GM21360 (cell line): ENCODE measurements around the gene NAGPA.

Source experiments
- ATAC-seq: cut with Tn5 transposase; IDR thresholded peaks from one replicate; pipeline ENCODE4 v1.9.1; 2021; ENCODE audit warnings: mild to moderate bottlenecking, moderate library complexity; ENCODE audit not compliant: unreplicated experiment

NAGPA gene

DNA sequence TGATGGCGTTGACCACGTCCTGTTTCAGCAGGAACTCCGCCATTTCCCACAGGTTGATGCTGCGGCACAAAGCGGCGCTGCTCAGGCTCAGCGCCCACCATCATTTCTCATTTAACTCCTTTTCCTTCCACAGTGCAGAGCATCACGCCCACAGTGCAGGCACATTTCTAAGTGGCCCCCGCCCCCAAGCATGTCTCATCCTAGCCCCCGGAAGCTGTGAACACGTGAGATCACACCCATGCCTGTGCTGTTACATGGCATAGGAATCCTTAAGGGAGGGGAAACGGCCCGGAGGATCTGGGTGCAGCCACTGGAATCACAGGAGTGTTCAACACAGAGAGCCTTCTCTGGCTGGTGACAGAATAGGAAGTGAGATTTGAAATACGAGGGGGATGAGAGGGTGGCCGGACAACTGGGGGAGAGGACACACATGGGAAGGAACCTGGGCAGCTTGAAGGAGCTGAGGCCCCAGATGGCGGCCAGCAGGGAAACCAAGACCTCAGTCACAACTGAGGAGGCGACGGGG lies 4.7 kb downstream of the NAGPA start:
- ATAC-seq, result no peak

DNA sequence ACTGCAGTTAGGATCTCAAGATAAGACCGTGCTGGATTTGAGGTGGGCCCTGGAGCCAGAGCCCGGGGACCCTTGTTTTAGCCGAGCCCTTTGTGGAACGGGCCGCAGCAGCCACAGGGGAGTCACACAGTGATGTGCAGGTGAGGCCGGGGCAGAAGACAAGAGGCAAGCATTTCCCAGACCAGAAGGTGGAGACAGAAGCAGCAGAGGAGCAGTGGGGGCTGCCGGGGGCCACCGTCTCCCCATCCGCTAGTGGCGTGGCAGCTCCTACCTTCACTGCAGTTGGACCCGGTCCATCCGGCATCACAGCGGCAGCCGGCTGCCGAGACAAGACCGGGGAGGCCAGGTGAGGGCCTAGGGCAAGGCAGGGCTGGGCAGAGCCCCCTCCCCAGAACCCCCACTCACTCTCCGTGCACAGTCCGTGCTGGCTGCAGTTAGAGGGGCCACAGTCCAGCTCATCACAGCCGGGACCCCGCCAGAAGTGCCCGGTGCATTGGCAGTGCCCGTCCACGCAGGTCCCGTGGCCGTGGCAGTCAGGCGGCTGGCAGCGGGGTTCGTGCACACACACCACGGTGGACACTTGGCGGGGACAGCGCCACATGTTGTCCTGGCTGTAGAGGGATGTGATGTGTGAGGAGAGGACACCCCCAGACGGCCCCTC lies 6.0 kb downstream of the NAGPA start:
- ATAC-seq, result no peak

DNA sequence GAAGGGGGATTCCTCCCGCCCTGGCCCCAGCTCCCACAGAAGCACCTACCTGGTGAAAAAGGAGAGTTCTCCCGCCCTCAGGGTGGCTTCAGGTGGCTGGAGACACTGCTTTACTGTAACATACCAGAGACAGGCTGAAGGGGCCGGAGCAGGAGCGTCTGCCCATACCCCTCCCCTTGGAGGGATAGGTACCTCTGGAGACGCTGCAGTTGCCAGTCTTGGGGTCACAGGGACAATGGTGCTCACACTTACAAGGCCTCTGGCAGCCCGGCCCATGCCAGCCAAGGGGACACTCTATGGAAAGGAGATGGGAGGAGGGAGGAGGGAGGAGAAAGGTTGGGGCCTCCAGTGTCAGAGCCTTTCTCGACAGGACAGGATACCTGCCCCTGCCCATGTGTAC lies 6.6 kb downstream of the NAGPA start:
- ATAC-seq, result no peak

GRCh38 chr16:5026664-5027063 lies 7.1 kb downstream of the NAGPA start:
- no peak for ATAC-seq

- no peak for ATAC-seq
Observed at GRCh38 chr16:5025171-5025632, 8.5 kb downstream of the NAGPA start.

- ATAC-seq, result no peak
Observed at GRCh38 chr16:5024632-5025031, 9.1 kb downstream of the NAGPA start.

GRCh38 chr16:5022521-5022920 lies 11.2 kb downstream of the NAGPA start:
- no peak for ATAC-seq

DNA sequence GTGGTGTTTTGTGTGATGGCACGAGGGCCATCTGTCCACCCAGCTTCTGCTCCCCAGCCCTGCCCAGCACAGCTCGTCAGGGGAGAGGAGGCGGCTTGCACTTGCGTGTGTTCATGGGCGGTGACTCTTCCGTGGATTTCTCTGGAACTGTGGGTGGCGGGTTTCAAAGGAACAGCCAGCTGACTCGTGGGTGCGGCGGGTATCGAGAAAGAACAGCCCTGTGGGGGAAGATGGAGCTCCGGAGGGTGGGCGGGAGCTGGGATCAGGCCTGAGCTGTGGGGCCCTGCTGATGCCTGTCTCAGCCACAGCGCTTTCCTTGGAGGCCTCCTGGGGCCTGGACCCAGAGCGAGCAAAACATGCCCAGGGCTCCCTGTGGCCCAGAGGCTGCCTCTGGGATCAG lies 13.2 kb downstream of the NAGPA start:
- no peak for ATAC-seq

DNA sequence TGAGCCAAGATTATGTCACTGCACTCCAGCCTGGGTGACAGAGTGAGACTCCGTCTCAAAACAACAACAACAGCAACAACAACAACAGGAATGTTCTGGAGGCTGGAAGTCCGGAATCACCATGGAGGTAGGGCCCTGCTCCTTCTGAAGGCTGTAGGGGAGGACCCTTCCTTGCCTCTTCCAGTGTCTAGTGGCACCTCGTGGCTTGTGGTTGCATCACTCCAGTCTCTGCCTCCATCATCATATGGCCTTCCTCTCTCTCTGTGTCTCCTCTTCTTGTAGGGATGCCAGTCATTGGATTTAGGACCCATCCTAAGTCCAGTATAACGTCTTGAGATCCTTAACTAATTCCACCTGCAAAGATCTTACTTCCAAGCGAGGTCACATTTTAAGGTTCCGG lies 14.0 kb downstream of the NAGPA start:
- no peak for ATAC-seq

DNA sequence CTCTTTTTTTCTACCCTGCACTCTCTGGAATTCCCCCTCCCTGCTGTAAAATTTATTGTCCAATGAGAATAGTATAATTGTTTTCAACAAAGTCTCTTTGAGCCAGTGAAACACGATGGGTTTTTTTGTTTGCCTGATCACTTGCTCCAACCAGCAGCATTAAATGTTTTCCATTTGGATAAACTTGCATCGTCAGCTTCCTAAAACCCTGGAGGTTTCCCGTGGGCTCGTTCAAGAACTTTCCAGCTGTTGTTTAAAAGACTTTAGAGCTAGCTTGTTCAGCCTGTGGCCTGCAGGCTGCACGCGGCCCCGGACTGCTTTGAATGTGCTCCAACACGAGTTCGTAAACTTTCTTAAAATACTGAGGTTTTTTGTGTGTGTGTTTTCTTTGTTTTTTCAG lies 14.9 kb downstream of the NAGPA start:
- no peak for ATAC-seq

GRCh38 chr16:5017678-5017969 lies 16.1 kb downstream of the NAGPA start:
- no peak for ATAC-seq

- no peak for ATAC-seq
Observed at GRCh38 chr16:5016967-5017677, 16.6 kb downstream of the NAGPA start.

- no peak for ATAC-seq
Observed at GRCh38 chr16:5015887-5016286, 17.8 kb downstream of the NAGPA start.

DNA sequence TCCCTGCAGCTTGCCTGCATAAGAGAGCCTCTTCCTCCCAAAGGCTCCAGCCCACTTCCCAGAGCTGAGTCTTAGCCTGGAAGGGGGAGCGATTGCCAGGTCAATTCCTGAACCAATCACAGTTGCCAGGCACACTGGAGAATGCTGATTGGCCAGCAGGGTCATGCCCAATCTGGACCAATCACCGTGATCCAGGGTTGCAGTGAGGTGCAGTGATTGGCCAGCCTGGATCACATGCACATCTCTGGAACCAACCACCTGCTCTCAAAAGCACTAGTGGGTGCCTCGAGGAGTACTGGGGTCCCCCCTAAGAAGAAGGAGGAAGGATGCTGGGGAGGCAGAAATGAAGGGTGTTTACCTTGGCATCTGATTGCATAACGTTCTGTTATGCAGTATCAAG lies 18.4 kb downstream of the NAGPA start:
- no peak for ATAC-seq

- no peak for ATAC-seq
Observed at GRCh38 chr16:5012887-5013286, 20.8 kb downstream of the NAGPA start.

DNA sequence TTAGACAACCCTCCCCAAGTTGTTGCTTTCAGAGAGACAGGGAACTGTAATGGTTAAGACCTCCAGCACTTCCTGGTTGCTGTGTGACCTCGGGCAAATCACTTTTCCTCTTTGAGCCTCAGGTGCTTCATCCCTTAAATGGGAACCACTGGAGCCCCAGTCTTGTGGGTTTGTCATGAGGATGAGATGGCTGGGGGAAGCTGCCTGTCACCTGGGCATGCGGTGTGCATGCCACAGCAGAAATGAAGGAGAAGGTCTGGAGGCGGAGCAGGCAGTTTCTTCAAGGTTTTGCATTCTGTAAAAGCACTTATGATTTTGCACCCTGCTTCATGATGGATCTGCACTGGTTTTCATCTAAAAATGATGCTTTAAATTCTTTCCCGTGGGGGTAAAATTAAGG lies 22.1 kb downstream of the NAGPA start:
- no peak for ATAC-seq

- ATAC-seq, result no peak
Observed at GRCh38 chr16:5010576-5011329, 23.0 kb downstream of the NAGPA start.

GRCh38 chr16:5008311-5008731 lies 25.4 kb downstream of the NAGPA start:
- ATAC-seq, result no peak

GRCh38 chr16:5007256-5007655 lies 26.5 kb downstream of the NAGPA start:
- no peak for ATAC-seq

- ATAC-seq, result no peak
Observed at GRCh38 chr16:5006348-5007193, 27.2 kb downstream of the NAGPA start.

DNA sequence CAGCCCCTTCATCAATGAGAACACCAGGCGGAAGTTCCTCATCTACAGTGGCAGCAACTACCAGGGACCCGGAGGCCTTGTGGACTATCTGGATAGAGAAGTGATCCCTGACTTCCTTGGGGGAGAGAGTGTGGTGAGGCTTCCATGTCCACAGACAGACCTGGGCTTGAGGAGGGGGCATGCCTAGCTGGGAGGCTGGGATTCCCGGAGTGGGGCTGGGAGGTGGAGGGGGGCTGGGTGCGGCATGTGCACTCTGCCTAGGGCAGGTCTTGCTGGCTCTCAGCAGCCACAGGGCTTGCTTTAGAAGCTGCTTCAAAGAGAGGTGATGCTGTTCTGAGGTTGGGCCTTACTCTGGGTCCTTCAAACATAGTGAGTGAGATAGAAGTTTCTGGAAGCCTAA lies 27.8 kb downstream of the NAGPA start:
- ATAC-seq, result no peak
